ELR (cell line): ENCODE results near the gene PLA2R1.

Source experiments
- DNase-seq: peaks from one replicate; pipeline ENCODE4 v3.0.0-alpha.2; 2015; ENCODE audit warnings: low read depth

Gene PLA2R1

DNA sequence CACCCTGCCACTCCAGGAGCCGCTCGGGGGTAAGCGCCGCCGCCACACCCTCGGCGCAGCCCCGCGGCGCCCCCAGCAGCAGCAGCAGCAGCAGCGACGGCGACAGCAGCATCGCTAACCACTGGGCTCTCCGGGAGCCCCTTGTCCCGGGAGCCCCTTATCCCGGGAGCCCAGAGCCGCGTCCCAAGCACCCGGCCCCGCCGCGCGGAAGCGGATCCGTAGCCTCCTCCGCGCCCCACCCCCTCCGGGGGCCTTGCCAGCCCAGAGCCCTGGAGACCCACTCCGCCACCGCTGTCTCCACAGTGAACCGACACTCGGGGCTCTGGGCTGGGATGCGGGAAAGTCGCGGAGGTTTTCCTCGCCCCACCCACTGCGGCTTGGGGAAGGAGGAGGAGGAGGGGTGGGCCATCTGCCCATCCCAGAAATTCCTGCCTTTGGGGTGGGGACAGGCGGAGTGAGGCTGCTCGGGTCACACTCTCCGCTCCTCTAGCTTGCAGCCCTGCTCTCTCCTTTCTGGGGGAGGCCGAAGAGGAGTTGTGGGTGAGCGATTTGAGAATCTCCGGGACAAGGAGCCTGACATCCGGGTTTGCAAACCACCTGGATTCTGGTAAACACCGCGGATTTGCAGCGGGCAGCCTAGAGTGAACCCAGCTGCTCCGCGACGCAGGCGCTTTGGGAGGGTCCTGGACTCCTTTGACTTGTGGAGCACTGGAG is at the start of gene PLA2R1:
Gene PLA2R1, minus strand, starts transcription at position 324 of the 714 bp plus-strand sequence. Its CDS starts 212 bp downstream, at position 112.
- peak; percentile 49 for DNase-seq

DNA sequence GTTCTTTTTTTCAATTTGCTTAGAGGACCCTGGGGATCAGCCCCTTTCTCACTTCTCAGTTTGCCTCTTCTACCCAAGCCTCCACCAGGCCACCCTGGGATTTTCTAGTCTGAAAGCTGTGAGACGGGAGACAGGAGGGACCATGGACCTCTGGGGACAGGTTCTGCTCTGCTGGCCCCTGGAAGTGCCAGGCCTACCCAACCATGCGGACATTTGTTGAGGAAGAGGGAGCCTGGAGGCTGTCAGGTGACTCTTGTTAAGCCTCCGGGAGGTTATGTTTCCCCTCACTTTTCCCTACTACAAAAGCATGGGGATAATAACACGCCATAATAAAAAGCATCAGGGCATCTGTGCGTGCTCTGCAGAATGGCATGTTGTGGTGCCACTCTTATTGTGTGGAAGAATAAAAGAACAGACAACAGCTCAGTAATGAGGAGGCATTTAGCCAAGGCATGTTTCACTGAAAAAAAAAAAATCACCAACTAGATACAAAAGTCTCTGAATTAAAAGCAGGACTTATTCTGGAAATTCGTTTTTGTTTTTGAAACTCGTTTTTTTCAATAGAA is 48.3 kb upstream of the PLA2R1 start:
- DNase-seq, result no peak

DNA sequence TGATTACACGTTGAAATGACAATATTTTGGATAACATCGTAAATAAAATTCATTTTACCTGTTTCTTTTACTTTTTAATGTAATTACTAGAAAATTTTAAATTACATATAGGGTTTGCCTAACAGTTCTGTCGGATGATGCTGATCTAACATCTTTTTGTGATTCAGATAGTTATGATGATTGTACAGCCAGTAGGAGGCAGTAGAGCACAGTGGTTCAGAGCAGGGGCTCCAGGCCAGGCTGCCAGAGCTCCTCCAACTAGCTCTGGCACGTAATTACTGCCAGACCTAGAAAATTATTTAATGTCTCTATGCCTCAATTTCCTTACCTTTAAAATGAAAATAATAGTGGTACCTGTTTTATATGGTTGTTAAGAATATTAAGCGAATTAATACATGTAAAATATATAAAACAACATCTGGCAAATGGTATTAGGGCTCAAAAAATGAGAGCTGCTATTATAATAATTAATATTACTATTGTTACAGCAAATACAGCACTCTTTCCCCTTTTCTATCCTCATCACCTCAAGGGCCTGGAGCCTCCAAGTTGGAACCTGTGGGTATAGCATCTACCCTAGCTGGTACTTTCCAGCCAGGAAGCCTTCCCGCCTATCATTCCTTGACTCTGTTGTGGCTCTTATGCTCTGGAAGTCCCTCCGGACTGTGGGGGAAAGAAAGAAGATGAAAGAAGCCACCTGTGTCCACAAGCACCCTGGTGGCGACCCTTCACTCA is 47.7 kb upstream of the PLA2R1 start:
- peak; percentile 83 for DNase-seq

DNA sequence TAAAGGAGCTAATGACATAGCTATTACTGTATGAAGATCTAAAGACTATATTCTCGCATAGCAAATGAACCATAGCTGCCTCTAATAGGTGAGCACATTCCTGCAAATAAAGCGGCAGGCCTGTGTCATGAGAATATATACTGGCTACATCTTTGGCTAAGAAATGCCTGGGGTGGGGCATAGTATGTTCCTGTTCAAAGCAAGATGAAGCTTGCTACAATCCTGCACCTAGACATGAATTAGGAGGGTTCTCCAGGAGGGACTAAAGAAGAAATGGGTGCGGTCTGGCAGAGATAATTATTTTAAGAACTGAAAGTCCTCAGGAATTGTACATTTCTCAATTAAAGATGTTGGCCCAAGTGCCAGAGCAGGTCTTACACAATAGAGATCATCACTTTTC is 46.8 kb upstream of the PLA2R1 start:
- DNase-seq, result no peak

DNA sequence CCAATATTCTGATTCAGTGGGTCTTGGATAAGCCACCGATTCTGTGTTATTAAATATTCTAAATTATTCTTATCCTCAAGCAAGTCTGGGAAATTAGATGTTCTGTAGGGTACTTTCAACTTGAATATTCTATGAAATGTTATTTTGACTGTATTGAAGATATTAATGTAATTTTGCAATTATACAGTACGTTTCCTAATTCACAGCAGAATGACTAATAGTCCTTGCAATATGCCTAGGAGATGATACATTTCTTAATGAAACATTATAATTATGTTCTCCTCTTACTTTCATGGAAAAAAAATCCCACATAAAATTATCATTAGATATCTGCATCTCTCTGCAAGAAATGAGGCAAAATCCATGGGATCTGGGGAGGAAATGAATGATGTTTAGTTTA is 46.2 kb upstream of the PLA2R1 start:
- no peak for DNase-seq

DNA sequence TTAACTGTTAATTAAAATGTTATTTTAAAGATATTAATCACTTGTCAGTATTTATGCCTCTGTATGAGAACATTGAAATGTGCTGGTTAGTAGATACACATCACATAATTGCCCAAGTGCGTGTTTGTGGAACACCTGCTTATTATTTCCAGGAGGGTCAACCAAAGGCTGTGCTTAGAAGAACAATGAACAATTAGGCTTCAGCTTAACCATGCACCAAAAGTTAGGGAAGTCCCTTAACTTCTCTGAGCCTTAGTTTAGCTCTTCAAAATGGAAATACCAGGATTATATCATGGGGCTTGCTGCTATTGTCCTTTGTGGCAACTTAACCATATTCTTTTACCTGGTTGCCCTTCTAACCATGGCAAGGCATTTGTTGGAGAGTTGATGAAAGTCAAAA is 43.0 kb upstream of the PLA2R1 start:
- no peak for DNase-seq

DNA sequence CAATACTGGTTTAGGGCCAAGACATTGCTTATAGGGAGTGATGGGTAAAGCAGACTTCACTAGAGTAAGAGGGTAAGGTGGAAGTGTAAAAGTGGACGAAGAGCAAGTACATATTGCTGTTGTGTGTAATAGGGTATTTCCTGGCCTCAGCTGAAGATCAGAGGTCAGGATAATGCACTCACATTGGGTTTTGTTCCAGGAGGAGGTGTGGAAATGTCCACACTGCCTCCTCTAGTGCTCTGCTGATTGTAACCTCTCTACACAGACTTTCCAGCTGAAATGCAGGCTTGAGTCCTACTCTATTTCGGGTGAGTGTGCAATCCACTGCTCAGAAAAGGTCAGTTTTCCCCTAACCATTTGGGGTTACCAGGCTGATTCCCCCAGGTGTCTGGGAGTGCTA is 41.7 kb upstream of the PLA2R1 start:
- no peak for DNase-seq

DNA sequence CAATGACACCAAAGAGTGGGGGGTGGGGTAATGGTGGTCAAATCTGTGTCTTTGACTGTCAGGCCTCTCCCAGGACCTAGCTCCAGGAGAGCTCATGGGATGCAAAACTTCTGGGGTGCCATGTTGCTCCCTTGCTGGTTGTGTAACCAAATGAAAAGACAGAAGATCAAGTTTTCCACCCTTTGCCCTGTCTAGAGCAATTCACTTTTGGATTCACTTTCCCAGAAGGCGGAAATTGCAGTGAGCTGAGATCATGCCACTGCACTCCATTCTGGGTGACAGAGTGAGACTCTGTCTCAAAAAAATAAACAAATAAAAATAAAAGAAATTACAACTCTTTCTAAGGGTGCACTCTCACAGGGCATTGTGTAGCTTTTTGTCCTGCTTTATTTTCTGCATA is 34.9 kb upstream of the PLA2R1 start:
- no peak for DNase-seq

DNA sequence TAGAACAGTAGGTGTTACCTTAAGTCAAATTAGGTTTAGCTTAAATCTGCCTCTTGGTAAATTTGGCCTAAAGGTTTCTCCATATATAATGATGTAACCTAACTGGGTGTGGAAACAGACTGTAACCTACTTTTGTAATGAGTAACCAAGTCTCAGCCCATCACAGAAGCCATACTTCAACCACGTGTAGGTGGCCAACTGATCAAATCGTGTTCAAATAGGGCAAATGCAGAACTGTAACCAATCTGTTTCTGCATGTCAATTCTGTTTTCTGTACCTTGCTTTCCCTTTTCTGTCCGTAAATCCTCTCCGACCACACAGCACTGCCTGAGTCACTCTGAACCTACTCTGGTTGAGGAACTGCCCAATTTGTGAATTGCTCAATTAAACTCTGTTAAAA is 34.0 kb upstream of the PLA2R1 start:
- DNase-seq, result no peak

DNA sequence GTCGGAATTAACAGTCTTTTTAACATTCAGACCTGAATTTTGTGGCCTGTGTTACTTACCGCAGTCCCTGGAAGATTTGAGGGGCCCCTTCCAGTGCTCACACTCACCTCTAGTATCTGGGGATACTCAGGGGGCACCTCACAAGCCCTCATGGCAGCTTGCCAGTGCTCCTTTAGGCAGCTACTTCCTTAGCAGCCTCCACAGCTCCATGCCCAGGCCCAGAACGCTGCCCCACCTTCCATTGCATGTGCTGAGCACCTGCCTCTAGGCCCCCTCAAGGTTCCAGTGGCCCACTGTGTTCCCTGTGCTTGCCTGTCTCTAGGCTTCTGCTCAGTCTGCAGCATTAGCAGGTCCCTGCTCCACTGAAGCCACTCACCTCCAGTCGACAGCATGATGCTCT is 30.0 kb upstream of the PLA2R1 start:
- no peak for DNase-seq

DNA sequence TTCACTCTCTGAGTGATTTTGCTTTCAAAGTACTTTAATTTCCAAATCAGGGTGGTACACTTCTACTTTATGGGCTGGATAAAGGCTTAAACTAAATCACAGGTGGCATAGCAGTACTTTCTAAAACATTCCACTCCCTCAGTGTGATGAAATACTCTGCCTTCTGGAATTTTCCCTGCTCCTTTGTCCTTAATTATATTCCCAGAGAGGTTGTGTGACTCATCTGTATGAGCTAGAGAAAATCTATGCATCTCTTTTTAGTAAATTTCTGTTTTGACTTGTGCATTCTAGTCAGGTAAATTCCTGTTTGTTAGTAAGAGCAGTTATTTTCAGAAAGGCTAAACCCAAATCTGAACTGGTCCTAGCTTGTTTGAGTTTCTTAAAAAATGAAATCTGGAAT is 29.0 kb upstream of the PLA2R1 start:
- DNase-seq, result peak; percentile 47

DNA sequence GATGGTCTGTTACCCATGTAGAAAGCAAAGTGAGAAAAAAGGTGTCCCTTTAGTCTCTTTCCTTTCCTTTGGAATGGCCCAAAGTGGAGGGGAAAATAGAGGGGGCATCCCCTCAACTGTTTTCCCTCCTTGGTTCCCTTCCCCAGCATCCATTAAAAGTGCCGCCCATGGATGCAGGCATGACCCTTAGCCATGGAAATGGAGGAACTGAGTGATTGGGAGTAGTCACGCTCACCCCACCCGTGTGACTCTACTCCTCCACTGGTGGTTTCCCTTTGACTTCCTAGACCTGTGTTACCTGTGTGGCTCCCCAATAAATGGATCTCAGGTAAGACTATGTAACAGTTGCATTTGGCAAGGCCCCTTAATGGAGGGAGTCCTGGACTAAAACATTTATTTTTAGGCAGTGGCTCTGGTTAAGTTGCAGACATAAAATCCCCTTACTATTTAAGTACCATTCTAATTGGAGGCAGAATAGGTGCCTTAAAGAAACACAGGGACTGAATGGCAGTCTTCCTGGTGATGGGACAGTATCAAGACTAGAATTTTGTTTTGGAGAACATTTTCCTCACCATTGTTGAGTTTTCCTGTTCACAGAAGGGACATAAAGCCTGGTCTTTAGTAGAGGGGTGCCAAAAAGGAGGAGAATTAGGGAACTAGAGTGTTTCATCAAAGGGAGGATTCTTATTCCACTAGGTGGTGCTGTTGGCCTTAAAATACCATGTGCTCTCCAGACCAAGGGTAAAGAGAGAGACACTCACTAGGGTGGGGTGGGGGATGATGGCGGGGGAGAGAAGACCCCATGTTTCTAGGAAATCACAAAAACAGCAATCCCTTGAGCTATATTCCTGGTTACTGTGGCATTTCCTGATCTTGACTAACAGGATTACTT is 25.7 kb upstream of the PLA2R1 start:
- DNase-seq, result peak; percentile 70

DNA sequence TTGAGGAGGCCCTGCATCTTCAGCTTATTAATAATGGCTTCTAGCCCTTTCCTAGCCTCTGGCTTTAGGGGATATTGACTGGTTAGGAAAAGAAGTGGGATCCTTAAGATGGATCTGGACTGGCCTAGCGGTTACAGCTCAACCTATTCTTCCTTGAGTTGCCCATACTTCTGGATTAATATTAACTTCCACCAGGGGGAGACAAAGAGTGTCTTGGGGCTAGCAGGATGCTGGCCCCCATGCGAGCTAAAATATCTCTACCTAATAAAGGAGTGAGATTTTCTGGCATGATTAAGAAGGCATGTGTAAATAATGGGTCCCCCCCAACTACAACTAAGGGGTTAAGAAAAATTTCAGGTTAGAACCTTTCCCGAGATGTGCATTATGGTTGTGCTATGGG is 23.2 kb upstream of the PLA2R1 start:
- peak; percentile 33 for DNase-seq

DNA sequence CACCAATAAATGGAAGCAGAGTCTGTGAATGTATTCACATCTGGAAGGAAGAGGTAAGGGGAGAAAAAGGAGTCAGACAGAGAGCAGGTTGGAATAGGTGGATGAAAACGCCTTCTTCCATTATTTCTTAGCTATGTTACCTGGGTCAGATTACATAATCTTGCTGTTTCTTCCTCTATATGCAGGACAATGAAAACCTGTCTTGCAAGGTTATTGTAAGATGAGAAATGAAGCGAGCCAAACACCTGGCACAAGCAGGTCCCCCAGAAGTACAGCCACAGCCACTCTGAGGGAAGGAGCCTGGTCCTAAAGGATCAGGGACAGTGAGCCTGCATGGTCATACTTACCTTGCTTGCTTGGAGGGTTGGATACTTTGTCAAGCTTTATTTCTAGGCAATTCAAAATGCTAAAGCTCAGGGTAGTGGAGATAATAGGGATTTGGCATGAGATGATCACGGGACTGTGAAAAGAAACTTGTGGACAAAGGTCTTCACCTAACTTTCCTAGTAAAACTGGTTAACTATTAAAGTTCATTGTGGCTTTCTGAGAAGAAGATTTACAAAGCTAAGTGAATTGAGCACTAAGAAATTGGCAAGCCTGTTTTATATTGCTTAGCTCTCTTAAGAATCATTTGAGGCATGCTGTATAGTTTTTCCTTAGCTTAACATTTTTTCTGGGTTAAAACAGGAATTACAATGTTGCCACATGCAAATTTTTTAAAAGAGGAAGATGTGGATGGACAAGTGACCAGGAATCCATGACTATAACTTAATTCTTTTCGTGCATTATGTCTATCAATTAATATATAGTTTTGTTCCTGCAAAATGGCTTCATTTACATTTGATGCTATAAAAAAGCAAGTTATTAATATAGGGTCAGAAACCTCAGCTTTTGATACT is 15.7 kb upstream of the PLA2R1 start:
- no peak for DNase-seq

DNA sequence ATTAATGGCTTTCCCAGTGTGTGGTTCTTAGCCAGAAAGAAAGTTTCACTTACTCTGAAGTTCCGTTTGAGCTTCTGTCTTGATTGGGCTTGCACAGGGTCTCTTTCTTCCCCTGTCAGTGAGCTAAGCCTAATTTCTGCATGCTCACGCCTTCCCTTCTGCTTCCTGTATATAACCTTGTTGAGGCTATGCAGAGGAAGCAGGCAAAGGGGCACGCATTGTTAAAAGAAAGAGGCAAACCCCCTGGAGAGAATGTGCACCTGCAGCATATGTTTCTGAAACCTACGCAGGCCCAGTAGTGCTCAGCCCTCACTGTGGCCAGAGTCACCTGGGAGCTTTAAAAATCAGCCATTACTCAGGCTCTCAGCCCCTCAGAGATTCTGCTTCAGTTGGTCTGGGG is 14.5 kb upstream of the PLA2R1 start:
- no peak for DNase-seq

DNA sequence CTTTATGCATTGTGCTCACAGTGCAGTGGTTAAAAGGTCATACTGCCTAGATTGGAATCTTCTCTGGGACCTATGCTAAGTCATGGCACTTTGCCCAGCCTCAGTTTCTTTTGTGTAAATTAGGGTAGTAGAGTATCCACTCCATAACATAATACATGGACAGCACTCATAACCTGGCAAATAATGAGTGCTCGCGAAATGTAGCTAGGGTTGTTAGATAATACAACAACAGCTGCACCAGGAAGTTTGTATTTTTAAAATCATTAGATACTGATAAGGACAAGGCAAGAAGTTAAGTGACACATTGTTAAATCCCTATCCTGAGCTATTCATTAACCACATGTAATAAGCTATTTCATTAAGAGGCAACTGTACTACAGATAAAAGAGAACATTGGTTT is 13.8 kb upstream of the PLA2R1 start:
- DNase-seq, result no peak

DNA sequence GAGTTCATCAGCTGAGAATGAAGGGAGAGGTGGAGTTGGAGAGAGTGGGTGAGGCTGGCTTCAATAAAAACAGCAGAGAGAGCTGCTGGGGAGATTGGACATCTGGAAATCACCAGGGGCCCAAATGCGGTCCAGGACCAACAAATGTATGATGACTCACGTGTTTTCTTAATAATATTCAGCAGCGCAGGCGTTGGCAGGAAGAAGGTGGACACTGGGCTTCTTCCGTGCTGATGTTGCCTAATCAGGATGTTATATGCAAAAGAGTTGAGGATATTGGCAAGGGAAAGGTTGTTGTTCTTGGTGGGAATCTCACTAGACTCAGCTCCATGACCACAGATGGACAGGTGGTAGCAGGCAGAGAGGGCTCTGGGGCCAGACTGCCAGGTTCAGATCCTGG is 12.8 kb upstream of the PLA2R1 start:
- peak; percentile 90 for DNase-seq

DNA sequence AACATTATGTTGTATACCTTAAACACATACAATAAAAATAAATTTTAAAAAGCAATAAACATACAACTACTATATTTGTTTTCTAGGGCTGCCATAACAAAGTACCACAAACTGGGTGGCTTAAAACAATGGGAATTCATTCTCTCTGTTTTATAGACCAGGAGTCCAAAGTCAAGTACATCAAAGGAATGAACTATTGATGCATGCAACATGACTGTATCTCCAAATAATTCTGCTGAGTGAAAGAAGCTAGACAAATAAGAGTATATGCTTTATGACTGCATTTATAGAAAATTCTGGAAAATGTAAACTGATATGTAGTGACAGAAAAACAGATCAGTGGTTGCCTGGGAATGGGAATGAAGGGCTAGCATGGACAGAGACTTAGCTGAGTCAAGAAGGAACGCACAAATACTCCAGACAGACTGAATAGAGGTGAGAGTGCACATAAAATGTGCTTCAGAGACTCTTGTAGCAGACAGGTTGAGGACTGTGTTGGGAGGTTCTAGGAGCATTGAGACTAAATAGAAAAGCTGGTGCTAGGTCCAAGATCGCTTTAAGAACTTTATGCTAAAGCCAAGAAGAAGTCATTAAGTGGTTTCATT is 11.0 kb upstream of the PLA2R1 start:
- no peak for DNase-seq

DNA sequence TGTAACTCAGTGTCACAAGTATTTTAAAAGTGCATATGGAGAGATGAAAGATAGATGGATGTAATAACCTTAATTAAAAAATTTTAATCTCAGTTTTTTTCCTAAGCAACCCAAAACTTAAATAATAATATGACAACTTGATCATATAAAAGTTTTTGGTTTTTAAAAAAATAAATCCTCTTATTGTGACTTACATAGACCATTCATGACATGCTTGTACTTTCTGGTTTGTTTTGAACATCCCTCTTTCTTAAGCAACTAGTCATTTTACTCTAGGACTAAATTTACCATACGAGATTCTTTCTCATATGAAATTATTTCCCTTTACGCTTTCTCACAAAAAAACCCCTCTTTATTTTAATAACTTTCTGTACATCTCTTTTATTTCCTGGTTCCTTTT is 6.5 kb upstream of the PLA2R1 start:
- DNase-seq, result no peak

DNA sequence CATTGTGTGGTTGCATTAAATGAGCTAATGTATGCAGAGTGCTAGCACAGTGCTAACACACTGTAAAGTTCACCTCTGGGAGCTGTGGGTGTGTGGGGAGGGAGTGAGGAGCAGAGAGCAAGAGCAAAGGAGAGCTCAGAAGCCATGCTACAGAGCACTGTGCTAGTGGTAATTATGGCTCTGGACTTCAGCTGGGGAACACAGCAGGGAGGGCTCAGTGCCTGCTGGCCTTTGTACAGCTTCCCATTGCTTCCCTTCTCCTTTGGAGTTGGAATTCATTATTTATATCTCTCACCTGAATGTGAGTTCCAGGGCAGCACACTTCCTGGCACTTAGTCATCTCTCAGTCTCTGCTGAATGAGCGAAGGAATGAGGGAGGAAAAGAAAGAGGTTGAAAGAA is 2.5 kb upstream of the PLA2R1 start:
- DNase-seq, result no peak
